HG02571 (cell line): ENCODE results near the gene NPPA.
"Not testable (repeated sequence)": the region's sequence is repeated elsewhere in the genome, so short reads cannot be mapped to it uniquely, and the experiment has no call there.

Source experiments
- ATAC-seq: cut with Tn5 transposase; IDR thresholded peaks from one replicate; pipeline ENCODE4 v1.9.1; 2021; ENCODE audit warnings: mild to moderate bottlenecking, moderate library complexity; ENCODE audit not compliant: unreplicated experiment

NPPA gene

GRCh38 chr1:11847667-11848372, at the start of gene NPPA:
NPPA (minus strand) TSS chr1:11847783; CDS start chr1:11847684, 99 bp downstream.
- ATAC-seq: no peak

GRCh38 chr1:11894501-11894900, 46.9 kb upstream of the NPPA start:
- ATAC-seq: not testable (repeated sequence)

- no peak for ATAC-seq
Measured at GRCh38 chr1:11893907-11894251, 46.3 kb upstream of the NPPA start.

GRCh38 chr1:11891433-11892186, 44.0 kb upstream of the NPPA start:
- no peak for ATAC-seq

GRCh38 chr1:11888877-11889208, 41.3 kb upstream of the NPPA start:
- no peak for ATAC-seq

GRCh38 chr1:11888206-11888876, 40.8 kb upstream of the NPPA start:
- no peak for ATAC-seq

GRCh38 chr1:11887666-11888007, 40.1 kb upstream of the NPPA start:
- no peak for ATAC-seq

GRCh38 chr1:11886986-11887665, 39.5 kb upstream of the NPPA start:
- no peak for ATAC-seq

GRCh38 chr1:11885916-11886315, 38.3 kb upstream of the NPPA start:
- ATAC-seq: no peak

- no peak for ATAC-seq
Measured at GRCh38 chr1:11882814-11883538, 35.4 kb upstream of the NPPA start.

GRCh38 chr1:11881749-11882441, 34.3 kb upstream of the NPPA start:
- no peak for ATAC-seq

GRCh38 chr1:11880911-11881748, 33.5 kb upstream of the NPPA start:
- no peak for ATAC-seq

- ATAC-seq: no peak
Measured at GRCh38 chr1:11880181-11880575, 32.6 kb upstream of the NPPA start.

GRCh38 chr1:11879311-11880180, 32.0 kb upstream of the NPPA start:
- ATAC-seq: no peak

GRCh38 chr1:11878891-11879190, 31.3 kb upstream of the NPPA start:
- ATAC-seq: no peak

- no peak for ATAC-seq
Measured at GRCh38 chr1:11878081-11878890, 30.7 kb upstream of the NPPA start.

- ATAC-seq: no peak
Measured at GRCh38 chr1:11877074-11877473, 29.5 kb upstream of the NPPA start.

GRCh38 chr1:11875094-11875493, 27.5 kb upstream of the NPPA start:
- ATAC-seq: no peak
